Measurements from ENCODE around the gene ACBD5.
"Not testable (repeated sequence)": the region's sequence is repeated elsewhere in the genome, so short reads cannot be mapped to it uniquely, and the experiment has no call there.

ACBD5 gene

DNA sequence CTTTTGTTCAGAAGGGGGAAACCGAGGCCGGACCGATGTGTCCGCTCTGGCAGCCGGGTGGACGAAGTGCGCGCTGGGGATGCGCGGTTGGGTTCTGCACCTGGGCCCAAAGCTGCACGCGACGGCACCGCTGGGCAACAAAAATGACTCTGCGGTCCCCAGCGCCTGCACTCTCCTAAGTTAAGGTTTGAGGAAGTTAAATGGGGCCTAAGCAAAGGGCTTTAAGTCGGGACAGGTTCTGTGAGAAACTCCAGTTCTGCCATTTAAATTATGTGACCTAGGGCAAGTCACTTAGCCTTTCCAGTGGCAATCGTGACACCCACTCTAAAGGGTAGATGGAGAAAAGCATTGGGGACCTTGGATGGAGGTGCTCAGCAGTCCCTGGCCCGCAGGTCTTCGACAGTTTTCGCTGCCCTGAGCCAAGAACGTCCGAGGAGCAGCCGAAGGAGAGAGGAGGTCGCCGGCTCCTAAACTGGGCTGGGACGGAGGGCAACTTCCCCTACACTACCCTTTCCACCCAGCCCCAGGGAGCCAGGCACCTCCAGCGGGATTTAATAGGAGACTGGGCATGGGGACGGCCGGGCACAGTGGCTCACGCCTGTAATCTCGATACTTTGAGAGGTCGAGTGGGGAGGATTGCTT lies 534 bp upstream of the ACBD5 start:
- no peak for DNase-seq (ENCODE audit: low spot score)

- DNase-seq (ENCODE audit: low spot score), result not testable (repeated sequence)
Observed at GRCh38 chr10:27237531-27237930, 3.1 kb downstream of the ACBD5 start.

DNA sequence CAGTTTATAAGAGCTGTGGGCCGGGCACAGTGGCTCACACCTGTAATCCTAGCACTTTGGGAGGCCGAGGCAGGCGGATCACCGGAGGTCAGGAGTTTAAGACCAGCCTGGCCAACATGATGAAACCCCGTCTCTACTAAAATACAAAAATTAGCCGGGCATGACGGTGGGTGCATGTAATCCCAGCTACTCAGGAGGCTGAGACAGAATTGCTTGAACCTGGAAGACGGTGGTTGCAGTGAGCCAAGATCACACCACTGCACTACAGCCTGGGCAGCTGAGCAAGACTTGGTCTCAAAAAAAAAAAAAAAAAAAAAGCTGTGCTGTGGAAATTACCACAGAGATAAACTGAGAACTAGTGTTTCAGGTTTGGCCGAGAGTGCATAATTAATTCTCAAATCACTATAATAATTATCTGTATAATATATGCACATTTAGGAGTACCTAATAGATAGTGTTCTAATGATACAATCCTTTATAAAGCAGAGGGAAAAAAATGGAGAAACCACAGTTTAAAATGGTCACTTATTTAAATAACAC lies 3.9 kb downstream of the ACBD5 start:
- DNase-seq (ENCODE audit: low spot score), result not testable (repeated sequence)

DNA sequence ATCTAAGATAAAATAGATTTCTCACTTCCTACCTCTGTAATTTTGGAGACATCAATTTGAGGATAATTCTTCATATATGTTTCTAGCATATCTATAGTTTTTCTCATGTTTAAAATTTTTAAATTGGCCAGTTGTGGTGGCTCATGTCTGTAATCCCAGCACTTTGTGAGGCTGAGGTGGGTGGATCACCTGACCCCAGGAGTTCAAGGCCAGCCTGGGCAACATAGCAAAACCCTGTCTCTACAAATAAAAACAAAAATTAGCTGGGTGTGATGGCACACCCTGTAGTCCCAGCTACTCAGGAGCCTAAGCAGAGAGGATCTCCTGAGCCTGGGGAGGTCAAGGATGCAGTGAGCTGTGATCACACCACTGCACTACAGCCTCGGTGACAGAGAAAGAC lies 4.9 kb downstream of the ACBD5 start:
- DNase-seq (ENCODE audit: low spot score), result no peak

DNA sequence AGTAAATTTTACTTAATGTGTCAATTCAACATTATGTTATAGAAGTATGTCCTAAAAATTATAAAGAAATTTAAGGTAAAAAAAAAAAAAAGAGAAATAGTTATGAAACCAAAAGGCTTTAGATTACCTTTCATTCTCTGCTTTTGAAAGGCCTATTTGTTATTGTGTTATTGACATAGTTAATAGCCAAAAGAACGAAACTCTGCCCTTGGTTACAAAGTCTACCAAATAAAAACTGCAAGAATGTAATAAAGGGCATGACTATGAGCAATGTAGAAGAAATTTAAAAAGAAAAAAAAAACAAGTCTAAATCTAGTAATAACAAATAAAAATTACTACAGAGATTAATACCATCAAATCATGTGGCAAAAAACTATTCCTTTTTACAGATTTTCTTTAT lies 10.6 kb downstream of the ACBD5 start:
- DNase-seq (ENCODE audit: low spot score), result no peak

DNA sequence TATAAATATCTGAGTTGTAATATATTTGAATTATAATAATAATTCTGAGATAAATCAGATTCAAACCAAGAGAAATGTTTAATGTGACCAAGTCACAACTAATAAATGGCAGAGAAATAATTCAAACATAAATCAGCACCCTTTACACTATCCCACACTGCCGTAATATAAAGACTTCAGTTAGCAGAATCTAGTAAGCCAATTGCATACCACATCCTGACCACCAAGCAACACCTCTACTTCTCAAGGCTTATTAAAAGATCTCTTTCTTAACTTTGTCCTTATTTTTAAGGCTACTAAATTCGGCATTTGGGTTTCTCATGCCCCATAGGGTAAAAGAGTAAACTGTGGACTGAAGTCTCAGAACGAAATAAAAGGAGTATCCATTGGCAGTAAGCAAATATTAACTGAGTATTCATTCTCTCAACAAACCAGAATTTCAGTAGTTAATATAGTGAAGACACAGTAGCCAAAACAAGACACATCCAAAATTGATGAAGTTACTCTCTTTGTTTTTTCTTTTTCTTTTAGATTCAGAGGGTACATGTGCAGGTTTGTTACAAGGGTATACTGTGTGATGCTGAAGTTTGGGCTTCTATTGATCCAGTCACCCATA lies 14.8 kb downstream of the ACBD5 start:
- DNase-seq (ENCODE audit: low spot score), result no peak

DNA sequence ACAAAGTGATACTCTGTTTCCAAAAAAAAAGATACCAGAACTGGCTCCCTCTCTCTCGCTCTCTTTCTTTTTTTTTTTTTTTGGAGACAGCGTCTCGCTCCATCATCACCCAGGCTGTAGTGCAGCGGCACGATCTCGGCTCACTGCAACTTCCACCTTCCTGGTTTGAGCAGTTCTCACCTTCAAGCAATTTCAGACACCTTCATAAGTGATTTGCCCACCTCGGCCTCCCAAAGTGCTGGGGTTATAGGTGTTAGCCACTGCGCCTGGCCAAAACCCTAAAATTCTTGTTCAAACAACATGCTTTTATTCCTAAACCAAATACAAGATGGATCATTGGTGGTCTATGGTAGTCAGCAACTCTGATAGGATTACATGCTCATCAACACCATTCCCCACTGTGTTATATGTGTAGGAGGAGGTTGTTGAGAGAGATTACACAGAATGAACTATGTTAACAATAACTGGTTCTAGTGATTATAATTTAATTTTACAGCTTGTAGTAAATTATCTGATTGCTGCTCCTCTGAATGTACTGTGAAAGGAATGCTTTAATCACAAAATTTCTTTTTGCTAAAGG lies 15.5 kb downstream of the ACBD5 start:
- DNase-seq (ENCODE audit: low spot score), result no peak

DNA sequence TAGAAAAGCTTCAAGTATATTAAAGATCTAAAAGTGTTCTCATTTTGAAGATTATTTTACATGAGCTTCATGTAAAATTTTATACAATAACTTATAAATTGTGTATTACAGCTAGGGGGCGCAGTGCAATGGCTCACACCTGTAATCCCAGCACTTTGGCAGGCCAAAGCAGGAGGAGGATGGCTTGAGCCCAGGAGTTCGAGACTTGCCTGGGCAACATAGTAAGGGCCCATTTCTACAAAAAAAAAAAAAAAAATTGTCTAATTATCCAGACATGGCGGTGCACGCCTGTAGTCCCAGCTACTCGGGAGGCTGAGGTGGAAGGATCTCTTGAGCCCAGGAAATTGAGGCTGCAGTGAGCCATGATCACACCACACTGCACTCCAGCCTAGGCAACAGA lies 16.6 kb downstream of the ACBD5 start:
- no peak for DNase-seq (ENCODE audit: low spot score)

DNA sequence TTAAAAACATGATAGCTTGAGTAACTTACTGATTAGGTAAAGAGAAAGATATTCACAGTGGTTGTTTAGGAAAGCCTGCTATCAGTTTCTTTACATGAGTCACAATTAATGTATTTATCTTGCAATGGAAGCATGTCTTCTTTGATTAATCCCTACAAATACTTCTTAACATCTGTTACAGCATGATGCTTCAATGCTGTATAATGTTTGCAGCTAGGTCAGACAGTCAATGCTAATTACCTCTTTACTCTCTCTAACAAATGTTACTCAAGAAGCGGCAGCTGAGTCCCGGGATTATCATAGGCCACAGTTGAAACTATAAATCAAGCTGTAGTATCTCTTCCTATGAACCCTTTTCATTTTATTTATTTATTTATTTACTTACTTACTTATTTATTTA lies 33.2 kb downstream of the ACBD5 start:
- no peak for DNase-seq (ENCODE audit: low spot score)

GRCh38 chr10:27203806-27204205 lies 36.8 kb downstream of the ACBD5 start:
- no peak for DNase-seq (ENCODE audit: low spot score)

GRCh38 chr10:27197980-27198620 lies 42.5 kb downstream of the ACBD5 start:
- no peak for DNase-seq (ENCODE audit: low spot score)

DNA sequence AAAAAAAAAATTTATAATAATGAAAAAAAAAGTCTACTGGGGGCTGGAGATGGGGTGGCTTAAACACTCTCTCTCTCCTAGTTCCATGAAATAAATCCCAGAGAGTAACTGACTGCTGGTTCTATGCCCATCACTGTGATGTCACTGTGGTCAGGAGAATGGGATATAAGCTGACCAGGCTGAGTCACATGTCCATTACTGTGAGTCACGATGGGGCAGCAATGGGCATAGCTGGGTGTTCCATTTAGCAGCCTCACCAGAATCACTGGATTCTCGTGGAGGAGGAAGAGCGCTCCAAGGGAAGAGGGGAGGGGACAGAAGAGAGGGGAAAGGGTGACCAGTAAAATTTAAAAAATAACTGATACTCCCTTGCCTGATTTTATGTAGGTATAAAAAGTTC lies 48.3 kb downstream of the ACBD5 start:
- DNase-seq (ENCODE audit: low spot score), result peak; percentile 79

DNA sequence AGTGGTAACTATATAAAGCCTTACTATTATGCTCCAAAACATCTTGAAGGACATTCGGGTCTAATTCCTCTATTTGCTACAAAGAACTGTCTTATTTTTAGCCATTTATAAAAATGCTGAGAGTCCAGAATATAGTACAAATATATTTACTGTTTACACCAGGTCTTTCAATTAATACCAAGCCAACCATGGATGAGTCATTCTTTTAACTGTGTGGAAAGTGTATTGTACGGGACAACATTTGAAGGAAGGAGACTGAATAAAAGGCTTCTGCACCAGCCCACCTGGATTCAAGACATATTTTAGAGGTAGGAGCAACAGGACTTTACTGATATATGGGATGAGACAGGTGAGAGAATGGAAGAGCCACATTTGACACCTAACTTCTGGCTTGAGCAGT lies 50.1 kb downstream of the ACBD5 start:
- DNase-seq (ENCODE audit: low spot score), result peak; percentile 7

DNA sequence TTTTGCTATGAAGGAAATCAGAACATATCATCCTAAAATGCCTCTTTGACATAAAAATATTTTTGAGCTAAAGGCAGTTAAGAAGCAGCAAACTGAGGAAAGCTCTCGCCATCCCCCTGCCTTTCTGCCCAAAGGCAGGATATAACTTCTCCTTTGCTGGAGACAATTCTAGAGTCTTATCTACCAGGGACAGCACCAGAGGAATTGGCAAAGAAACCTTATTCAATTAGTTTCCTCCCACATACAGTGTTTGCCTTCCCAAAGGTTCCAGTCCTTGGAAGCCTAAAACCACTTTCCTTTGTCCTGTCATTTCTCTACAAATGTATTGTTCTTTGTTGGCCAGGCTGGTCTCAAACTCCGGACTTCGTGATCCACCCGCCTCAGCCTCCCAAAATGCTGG lies 51.7 kb downstream of the ACBD5 start:
- DNase-seq (ENCODE audit: low spot score), result no peak

GRCh38 chr10:27188259-27188658 lies 52.3 kb downstream of the ACBD5 start:
- DNase-seq (ENCODE audit: low spot score), result no peak

- no peak for DNase-seq (ENCODE audit: low spot score)
Observed at GRCh38 chr10:27169849-27170248, 70.7 kb downstream of the ACBD5 start.

DNA sequence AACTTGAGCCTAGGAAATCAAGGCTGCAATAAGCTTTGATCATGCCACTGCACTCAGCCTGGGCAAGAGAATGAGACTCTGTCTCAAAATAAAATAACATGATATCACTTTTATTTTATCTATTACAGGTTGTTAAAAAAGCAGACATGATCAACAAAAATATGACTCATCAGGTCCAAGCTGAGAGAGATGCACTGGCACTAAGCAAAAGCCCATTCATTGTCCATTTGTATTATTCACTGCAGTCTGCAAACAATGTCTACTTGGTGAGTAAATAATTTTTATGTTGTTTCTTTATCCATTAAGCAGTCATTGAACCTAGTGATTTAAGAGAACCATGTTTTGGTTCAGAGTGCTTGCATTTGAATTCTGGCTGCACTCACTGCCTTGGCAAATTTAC lies 82.2 kb downstream of the ACBD5 start:
- no peak for DNase-seq (ENCODE audit: low spot score)

DNA sequence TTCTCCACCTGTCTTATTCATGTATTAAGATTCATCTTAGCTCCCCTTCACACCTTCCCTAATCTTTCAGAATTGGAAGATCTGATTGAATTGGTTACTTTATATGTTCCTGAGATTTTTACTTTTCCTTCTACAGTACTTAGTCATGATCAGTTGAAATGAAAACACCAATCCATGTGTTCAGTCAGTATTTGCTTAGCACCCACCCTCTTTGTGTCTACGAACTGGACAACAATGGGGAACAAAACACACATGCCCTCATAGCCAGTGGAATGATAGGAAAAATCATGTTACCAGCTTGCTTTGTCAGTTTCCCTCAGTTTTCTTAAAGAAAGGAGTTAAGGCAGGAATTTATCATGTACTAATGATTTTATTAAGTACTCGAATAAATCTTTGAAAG lies 83.4 kb downstream of the ACBD5 start:
- no peak for DNase-seq (ENCODE audit: low spot score)

DNA sequence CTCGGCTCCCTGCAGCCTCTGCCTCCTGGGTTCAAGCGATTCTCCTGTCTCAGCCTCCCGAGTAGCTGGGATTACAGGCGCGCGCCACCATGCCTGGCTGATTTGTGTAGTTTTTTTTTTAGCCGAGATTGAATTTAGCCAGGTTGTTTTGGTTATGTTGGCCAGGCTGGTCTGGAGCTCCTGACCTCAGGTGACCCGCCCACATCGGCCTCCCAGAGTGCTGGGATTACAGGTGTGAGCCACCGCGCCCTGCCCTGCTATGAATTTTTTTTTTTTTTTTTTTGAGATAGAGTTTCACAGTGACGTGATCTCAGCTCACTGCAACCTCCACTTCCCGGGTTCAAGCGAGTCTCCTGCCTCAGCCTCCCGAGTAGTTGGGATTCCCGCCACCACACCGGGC lies 84.0 kb downstream of the ACBD5 start:
- not testable (repeated sequence) for DNase-seq (ENCODE audit: low spot score)

GRCh38 chr10:27155066-27155754 lies 85.4 kb downstream of the ACBD5 start, which contains the start of gene MASTL:
Gene MASTL, plus strand, starts transcription at chr10:27155352. Its CDS starts 75 bp downstream, at chr10:27155427.
- peak; percentile 92 for DNase-seq (ENCODE audit: low spot score)

DNA sequence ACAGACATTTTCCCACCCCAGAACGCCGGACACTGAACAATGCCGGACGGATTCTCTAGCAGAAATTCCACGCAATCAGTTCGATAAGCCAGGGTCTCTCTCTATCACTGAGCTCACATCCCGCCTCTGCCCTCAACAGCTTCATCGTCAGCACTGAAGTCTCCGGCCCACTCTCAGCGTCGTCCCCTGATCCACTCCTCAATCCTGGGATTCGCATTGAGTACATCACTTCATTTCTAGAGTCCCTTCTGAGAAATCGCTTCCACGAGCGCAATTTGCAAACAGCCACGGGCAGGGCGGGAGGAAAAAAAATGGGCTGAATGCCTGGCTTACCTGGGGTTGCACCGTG lies 86.8 kb downstream of the ACBD5 start:
- DNase-seq (ENCODE audit: low spot score), result peak; percentile 13

- no peak for DNase-seq (ENCODE audit: low spot score)
Observed at GRCh38 chr10:27153329-27153728, 87.3 kb downstream of the ACBD5 start.

Measured in COLO829 (cell line).